CD14-positive monocyte (primary cell): ENCODE results near the gene NLRP14. TPM values are rescaled to one million over a fixed set of nuclear protein-coding genes. Genes with fewer than 3 reads are reported as not detected.

Experiments used
- DNase-seq, 3 donors: peaks; one replicate each; pipeline ENCODE4 v3.0.0-alpha.2; 2011 to 2022
- H2AFZ ChIP-seq: 2 replicates; pipeline ENCODE4 v1.6.0; 2012; ENCODE audit warnings: mild to moderate bottlenecking, low read depth, low read length, inconsistent platforms; ENCODE audit not compliant: insufficient read depth, poor library complexity, severe bottlenecking
- H3K27ac ChIP-seq, 2 donors: 1 replicate in 1 of 2; 2 replicates in 1 of 2; pipeline ENCODE4 v1.5.1; 2012 to 2013; ENCODE audit warnings: low read length in 2 of 2, control low read depth in 1 of 2, inconsistent platforms in 1 of 2, low read depth in 1 of 2, mild to moderate bottlenecking in 1 of 2
- H3K27me3 ChIP-seq, 2 donors: one replicate each; pipeline versions ENCODE4 v1.6.0 to v1.6.1; 2011 to 2013; ENCODE audit warnings: low read length in 2 of 2; ENCODE audit not compliant: control insufficient read depth in 2 of 2, insufficient read depth in 2 of 2
- H3K36me3 ChIP-seq, 2 donors: replicated peaks in 1 of 2; 1 replicate in 1 of 2; 2 replicates in 1 of 2; pipeline versions ENCODE4 v1.5.1 to v1.6.1; 2012 to 2013; ENCODE audit warnings: low read length in 2 of 2, control low read depth in 1 of 2, inconsistent platforms in 1 of 2, mild to moderate bottlenecking in 1 of 2; ENCODE audit not compliant: insufficient read depth in 2 of 2, control insufficient read depth in 1 of 2
- H3K4me1 ChIP-seq, 2 donors: 1 replicate in 1 of 2; 2 replicates in 1 of 2; pipeline versions ENCODE4 v1.5.1 to v1.6.1; 2012 to 2013; ENCODE audit warnings: low read length in 2 of 2, control low read depth in 1 of 2, inconsistent platforms in 1 of 2, mild to moderate bottlenecking in 1 of 2, moderate library complexity in 1 of 2; ENCODE audit not compliant: insufficient read depth in 2 of 2, control insufficient read depth in 1 of 2
- H3K4me2 ChIP-seq: replicated peaks from 2 replicates; pipeline ENCODE3; 2012; ENCODE audit warnings: low read length, moderate library complexity, mild to moderate bottlenecking; ENCODE audit not compliant: poor library complexity, severe bottlenecking; ENCODE audit errors: extremely low read depth
- H3K4me3 ChIP-seq, 3 experiments: fragments of 200-600 bp in 1 of 3; sonication (generic) in 1 of 3; replicated peaks in 1 of 3; 1 replicate in 2 of 3; 2 replicates in 1 of 3; pipeline ENCODE4 v1.5.1; 2011 to 2013; ENCODE audit warnings: low read length in 3 of 3, mild to moderate bottlenecking in 3 of 3, control low read depth in 2 of 3, low read depth in 2 of 3, inconsistent platforms in 1 of 3, moderate library complexity in 1 of 3
- H3K79me2 ChIP-seq: 2 replicates; pipeline ENCODE4 v1.6.0; 2012; ENCODE audit warnings: mild to moderate bottlenecking, control low read depth, inconsistent platforms, low read length, moderate library complexity; ENCODE audit not compliant: insufficient read depth
- H3K9ac ChIP-seq: 2 replicates; pipeline ENCODE4 v1.6.0; 2017; ENCODE audit warnings: low read length, mild to moderate bottlenecking; ENCODE audit not compliant: insufficient read depth, poor library complexity, severe bottlenecking
- H3K9me3 ChIP-seq, 2 donors: replicated peaks in 1 of 2; 1 replicate in 1 of 2; 2 replicates in 1 of 2; pipeline versions ENCODE4 v1.5.1 to v1.6.1; 2012 to 2013; ENCODE audit warnings: low read length in 2 of 2, control low read depth in 1 of 2; ENCODE audit not compliant: control insufficient read depth in 1 of 2, insufficient read depth in 1 of 2
- H4K20me1 ChIP-seq: 2 replicates; pipeline ENCODE4 v1.6.0; 2012; ENCODE audit warnings: mild to moderate bottlenecking, low read length, control low read depth, moderate library complexity; ENCODE audit not compliant: insufficient read depth
- H3K27ac Mint-ChIP-seq, 7 donors: one replicate each; pipeline ENCODE4 v1.8.0; 2020; ENCODE audit warnings: mild to moderate bottlenecking in 7 of 7, mixed read lengths in 7 of 7, moderate library complexity in 6 of 7, inconsistent platforms in 2 of 7
- H3K27me3 Mint-ChIP-seq, 3 donors: one replicate each; pipeline ENCODE4 v1.8.0; 2021 to 2022; ENCODE audit warnings: low read depth in 3 of 3, mild to moderate bottlenecking in 3 of 3, mixed read lengths in 3 of 3, moderate library complexity in 3 of 3, inconsistent platforms in 1 of 3
- H3K36me3 Mint-ChIP-seq, 2 donors: one replicate each; pipeline ENCODE4 v1.8.0; 2020; ENCODE audit warnings: mixed read lengths in 2 of 2, inconsistent platforms in 1 of 2, mild to moderate bottlenecking in 1 of 2
- H3K4me1 Mint-ChIP-seq: one replicate; pipeline ENCODE4 v1.8.0; 2020; ENCODE audit warnings: mild to moderate bottlenecking, mixed read lengths
- H3K4me3 Mint-ChIP-seq, 2 donors: one replicate each; pipeline ENCODE4 v1.8.0; 2020; ENCODE audit warnings: mild to moderate bottlenecking in 2 of 2, mixed read lengths in 2 of 2, moderate library complexity in 1 of 2
- H3K9me3 Mint-ChIP-seq, 7 donors: one replicate each; pipeline ENCODE4 v1.8.0; 2020 to 2022; ENCODE audit warnings: mixed read lengths in 7 of 7, mild to moderate bottlenecking in 6 of 7, moderate library complexity in 6 of 7, inconsistent platforms in 2 of 7
- CTCF ChIP-seq: fragments of 200-600 bp; IDR thresholded peaks from one replicate; pipeline ENCODE4 v1.8.0; 2022; ENCODE audit warnings: antibody characterized with exemption, mild to moderate bottlenecking
- WGBS: methylation state at CpG from one replicate; pipeline ENCODE4 v1.1.5; 2013; ENCODE audit warnings: missing lambda C conversion rate; ENCODE audit not compliant: insufficient coverage; 5-methylcytosine and 5-hydroxymethylcytosine counted together
- intact Hi-C, 2 donors: fragments of 100-400 bp; cut with micrococcal nuclease; formaldehyde crosslinking; loops; one replicate each; pipeline versions ENCODE4 v1.15.0 to v1.15.1; 2023
- polyA plus RNA-seq, 3 donors: library from polyadenylated mRNA; depleted of rRNA in 1 of 3; unstranded in 2 of 3; stranded (reverse) in 1 of 3; fragments of 300-500 nt in 2 of 3; fragments of >200 nt in 1 of 3; fragmentation: Illumina TruSeq in 2 of 3; gene quantifications; 1 replicate in 2 of 3; 2 replicates in 1 of 3; pipeline ENCODE4 v1.2.3, GENCODE V29; 2012 to 2021

NLRP14 gene
- polyA plus RNA-seq, 3 donors: not detected

- no CpG with 5 or more reads among the region's 1 CpG for WGBS
- H3K36me3 ChIP-seq: no peaks in the 10 kb centered on the region
- Mint-ChIP-seq H3K4me1 (peaks cover 4% of the 10 kb centered on the region), H3K36me3 (no peaks in the 10 kb centered on the region), H3K27ac (no peak overlapping the region), H3K27me3 (peaks cover 2 to 7% (median 3%) of the 10 kb centered on the region in 3 donors), H3K9me3 (no peaks in the 10 kb centered on the region), H3K4me3 (no peak overlapping the region)
- H4K20me1 ChIP-seq: no peaks in the 10 kb centered on the region
- H3K79me2 ChIP-seq: no peaks in the 10 kb centered on the region
- no peak for DNase-seq
- no peaks in the 10 kb centered on the region for H3K9me3 ChIP-seq
- H3K27ac ChIP-seq: no peak overlapping the region
- H3K4me3 ChIP-seq: no peak overlapping the region
- intact Hi-C loops: no loop called here
- peaks cover 0 to 2% of the 10 kb centered on the region in 2 donors for H3K27me3 ChIP-seq
- no peak overlapping the region for H3K4me2 ChIP-seq
- H2AFZ ChIP-seq: no peak overlapping the region
- H3K9ac ChIP-seq: no peak overlapping the region
- H3K4me1 ChIP-seq: no peaks in the 10 kb centered on the region
- no peak for TF ChIP-seq CTCF
These were observed 6.2 kb upstream of the NLRP14 start for GRCh38 chr11:7014118-7014517.

- no peaks in the 10 kb centered on the region for H3K79me2 ChIP-seq
- Mint-ChIP-seq H3K27me3 (peaks cover 14 to 25% (median 17%) of the 10 kb centered on the region in 3 donors), H3K4me3 (no peak overlapping the region), H3K9me3 (peaks cover 0 to 7% (median 0%) of the 10 kb centered on the region in 7 donors), H3K36me3 (peaks cover 0 to 3% of the 10 kb centered on the region in 2 donors), H3K27ac (no peak overlapping the region), H3K4me1 (peaks cover 19% of the 10 kb centered on the region)
- no peak overlapping the region for H2AFZ ChIP-seq
- no CpG with 5 or more reads among the region's 1 CpG for WGBS
- no peak for DNase-seq
- no peaks in the 10 kb centered on the region for H4K20me1 ChIP-seq
- H3K9ac ChIP-seq: no peak overlapping the region
- no peak overlapping the region for H3K27ac ChIP-seq
- H3K9me3 ChIP-seq: no peaks in the 10 kb centered on the region
- peaks cover 8 to 13% of the 10 kb centered on the region in 2 donors for H3K4me1 ChIP-seq
- H3K4me2 ChIP-seq: no peak overlapping the region
- H3K4me3 ChIP-seq: no peak overlapping the region
- H3K27me3 ChIP-seq: peaks cover 2 to 20% of the 10 kb centered on the region in 2 donors
- H3K36me3 ChIP-seq: no peaks in the 10 kb centered on the region
- intact Hi-C loops: no loop called here
- TF ChIP-seq CTCF: no peak
These were observed 4.3 kb upstream of the NLRP14 start for GRCh38 chr11:7016011-7016410.
